HEK293T (cell line): Measurements from ENCODE around the gene KCNJ15.

ENCODE experiments used
- ARNT ChIP-seq: fragments of 450-650 bp; IDR thresholded peaks from 2 replicates; pipeline ENCODE4 v1.6.1; 2017; ENCODE audit warnings: mild to moderate bottlenecking
- BHLHE40 ChIP-seq: fragments of 450-650 bp; IDR thresholded peaks from 2 replicates; pipeline ENCODE4 v1.6.1; 2016; ENCODE audit warnings: mild to moderate bottlenecking, moderate library complexity, borderline replicate concordance
- CTBP1 ChIP-seq: fragments of 450-650 bp; IDR thresholded peaks from 2 replicates; pipeline ENCODE4 v1.6.1; 2016; ENCODE audit warnings: borderline replicate concordance
- ELF4 ChIP-seq: fragments of 450-650 bp; IDR thresholded peaks from 2 replicates; pipeline ENCODE4 v1.6.1; 2017; ENCODE audit warnings: antibody characterized with exemption
- FOXA1 ChIP-seq: fragments of 450-650 bp; IDR thresholded peaks from 2 replicates; pipeline ENCODE4 v1.6.1; 2016; ENCODE audit warnings: mild to moderate bottlenecking
- FOXK2 ChIP-seq: fragments of 450-650 bp; IDR thresholded peaks from 2 replicates; pipeline ENCODE4 v1.6.1; 2016; ENCODE audit warnings: mild to moderate bottlenecking
- FOXM1 ChIP-seq: fragments of 450-650 bp; IDR thresholded peaks from 2 replicates; pipeline ENCODE4 v1.6.1; 2017; ENCODE audit warnings: mild to moderate bottlenecking, borderline replicate concordance
- HDGF ChIP-seq: fragments of 450-650 bp; IDR thresholded peaks from 2 replicates; pipeline ENCODE4 v1.6.1; 2017; ENCODE audit warnings: antibody characterized with exemption, borderline replicate concordance
- L3MBTL2 ChIP-seq: fragments of 450-650 bp; conservative IDR thresholded peaks from 2 replicates; pipeline ENCODE4 v1.6.1; 2016; ENCODE audit warnings: mild to moderate bottlenecking
- PKNOX1 ChIP-seq: fragments of 450-650 bp; IDR thresholded peaks from 2 replicates; pipeline ENCODE4 v1.6.1; 2016
- SP1 ChIP-seq: fragments of 450-650 bp; IDR thresholded peaks from 2 replicates; pipeline ENCODE4 v1.6.1; 2017
- SUZ12 ChIP-seq: fragments of 450-650 bp; IDR thresholded peaks from 2 replicates; pipeline ENCODE4 v1.6.1; 2016; ENCODE audit warnings: mild to moderate bottlenecking
- TARDBP ChIP-seq: fragments of 450-650 bp; IDR thresholded peaks from 2 replicates; pipeline ENCODE4 v1.6.1; 2016
- ZNF384 ChIP-seq: fragments of 450-650 bp; IDR thresholded peaks from 2 replicates; pipeline ENCODE4 v1.6.1; 2016

GRCh38 chr21:38297871-38298270 lies 41.1 kb downstream of the KCNJ15 start:
- TF ChIP-seq FOXM1 (no peak), SUZ12 (no peak), SP1 (no peak), FOXA1 (no peak), TARDBP (no peak), L3MBTL2 (no peak), BHLHE40 (no peak), HDGF (no peak), PKNOX1 (no peak), FOXK2 (no peak), CTBP1 (no peak), ELF4 (no peak), ARNT (no peak), ZNF384 (no peak)
